GM19468 (cell line): Measurements from ENCODE around the gene JRKL.
"Not testable (repeated sequence)": the region's sequence is repeated elsewhere in the genome, so short reads cannot be mapped to it uniquely, and the experiment has no call there.

Source experiments
- ATAC-seq: cut with Tn5 transposase; IDR thresholded peaks from one replicate; pipeline ENCODE4 v1.9.1; 2021; ENCODE audit warnings: mild to moderate bottlenecking, moderate library complexity, moderate number of reproducible peaks; ENCODE audit not compliant: unreplicated experiment; ENCODE audit errors: extremely low read depth

The JRKL gene

DNA sequence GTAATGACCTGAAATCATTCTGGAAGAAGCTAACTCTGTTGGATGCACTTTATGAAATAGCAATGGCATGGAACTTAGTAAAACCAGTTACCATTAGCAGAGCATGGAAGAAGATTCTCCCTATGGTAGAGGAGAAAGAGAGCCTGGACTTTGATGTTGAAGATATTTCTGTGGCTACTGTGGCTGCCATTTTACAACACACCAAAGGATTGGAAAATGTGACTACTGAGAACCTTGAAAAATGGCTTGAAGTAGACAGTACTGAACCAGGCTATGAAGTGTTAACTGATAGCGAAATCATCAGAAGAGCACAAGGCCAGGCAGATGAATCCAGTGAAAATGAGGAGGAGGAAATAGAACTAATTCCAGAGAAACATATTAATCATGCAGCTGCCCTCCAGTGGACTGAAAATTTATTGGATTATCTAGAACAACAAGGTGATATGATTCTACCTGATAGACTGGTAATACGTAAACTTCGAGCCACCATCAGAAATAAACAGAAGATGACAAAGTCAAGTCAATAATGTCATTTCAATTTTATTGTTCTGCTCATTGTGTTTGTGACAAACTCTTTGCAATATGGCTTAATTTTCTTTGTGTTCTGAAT lies 2.0 kb downstream of the JRKL start:
- ATAC-seq: no peak

DNA sequence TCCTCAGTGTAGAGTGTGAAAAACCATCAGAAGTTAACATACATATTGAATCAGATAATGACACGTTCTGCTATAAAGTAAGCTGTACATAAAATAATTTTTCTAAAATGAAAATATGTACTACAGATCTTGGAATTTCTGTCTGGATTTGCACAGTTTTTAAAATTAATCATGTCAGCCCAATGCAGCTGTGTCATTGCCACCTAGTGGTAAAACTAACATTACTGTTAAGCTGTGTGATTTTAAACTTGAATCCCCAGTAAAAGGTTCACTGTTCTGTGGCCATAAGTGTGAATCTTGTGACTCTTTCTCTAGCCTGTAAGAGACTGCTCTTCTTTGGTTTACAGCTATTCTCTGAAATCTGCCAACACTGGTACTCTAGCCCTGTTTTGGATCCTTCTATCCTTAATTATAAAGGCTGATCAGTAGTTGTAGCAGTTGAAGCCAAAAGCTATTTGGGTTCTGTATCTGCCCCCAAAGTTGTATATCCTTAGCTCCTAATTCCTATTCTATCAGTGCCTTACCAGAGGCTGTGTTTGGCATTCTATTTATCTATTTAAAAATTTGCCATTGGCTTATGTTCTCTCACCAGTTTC lies 4.0 kb downstream of the JRKL start:
- ATAC-seq: no peak

DNA sequence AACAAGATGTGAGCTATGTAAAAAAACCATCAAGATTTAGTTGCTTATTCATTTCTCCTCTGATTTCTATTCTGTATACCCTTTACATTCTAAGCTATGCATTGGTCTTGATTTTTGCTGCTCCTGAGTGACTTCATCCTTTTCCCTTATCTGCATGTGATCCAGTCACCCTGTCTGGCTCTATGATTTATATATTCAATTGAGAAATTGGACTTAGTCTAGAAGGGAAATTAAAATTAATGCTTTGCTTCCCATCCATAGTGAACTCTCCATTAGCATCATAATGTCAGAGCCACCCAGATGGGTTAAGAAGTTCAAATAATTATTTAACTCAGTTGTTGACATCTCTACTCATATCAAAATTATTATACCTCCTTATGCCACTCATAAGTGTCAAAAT lies 5.0 kb downstream of the JRKL start:
- ATAC-seq: no peak

DNA sequence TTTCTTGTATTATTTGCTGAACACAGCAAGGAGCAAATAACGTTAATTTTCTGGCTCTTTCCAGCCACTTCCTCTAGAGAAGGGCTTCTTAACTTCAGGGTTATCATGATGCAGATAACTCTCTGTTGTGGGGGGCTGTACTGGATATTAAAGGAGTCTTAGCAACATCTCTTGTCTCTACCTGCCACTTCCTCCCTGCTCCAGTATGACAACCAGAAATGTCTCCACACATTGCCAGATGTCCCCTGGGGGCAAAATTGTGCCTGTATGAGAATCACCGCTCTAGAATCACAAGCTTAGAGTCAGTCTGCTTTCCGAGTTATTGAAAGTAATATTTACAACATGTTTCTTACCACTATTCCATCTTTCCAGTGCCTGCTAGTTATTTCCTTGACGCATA lies 6.8 kb downstream of the JRKL start:
- ATAC-seq: no peak

DNA sequence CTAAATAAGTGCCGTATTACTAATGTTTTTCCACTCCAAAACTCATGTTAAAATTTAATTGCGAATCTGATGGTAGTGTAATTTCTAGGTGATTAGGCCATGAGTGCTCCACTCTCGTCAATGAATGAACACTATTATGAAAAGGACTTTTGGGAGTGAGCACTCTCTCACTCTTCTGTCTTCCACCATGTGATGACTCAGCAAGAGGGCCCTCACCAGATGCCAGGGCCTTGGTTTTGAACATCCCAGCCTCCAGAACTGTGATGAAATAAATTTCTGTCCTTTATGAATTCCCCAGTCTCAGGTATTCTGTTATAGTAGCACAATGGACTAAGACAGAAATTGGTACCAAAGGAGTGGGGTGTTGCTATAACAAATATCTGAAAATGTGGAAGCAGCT lies 8.1 kb downstream of the JRKL start:
- ATAC-seq: no peak

DNA sequence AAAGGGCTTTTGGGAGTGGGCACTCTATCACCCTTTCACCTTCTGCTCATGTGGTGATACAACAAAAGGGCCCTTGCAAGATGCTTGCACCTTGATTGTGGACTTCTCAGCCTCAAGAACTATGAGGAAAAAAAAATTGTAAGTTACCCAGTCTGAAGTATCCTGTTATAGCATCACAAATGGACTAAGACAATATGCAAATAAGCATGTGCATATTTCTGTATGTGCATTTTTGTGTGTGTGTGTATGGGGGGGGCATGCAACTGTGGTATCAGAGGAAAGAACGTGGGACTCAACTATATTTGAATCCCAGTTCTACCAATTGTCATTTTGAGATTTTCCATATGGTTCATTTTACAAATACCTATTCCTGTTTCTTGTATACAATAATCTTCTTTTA lies 10.9 kb downstream of the JRKL start:
- ATAC-seq: no peak

DNA sequence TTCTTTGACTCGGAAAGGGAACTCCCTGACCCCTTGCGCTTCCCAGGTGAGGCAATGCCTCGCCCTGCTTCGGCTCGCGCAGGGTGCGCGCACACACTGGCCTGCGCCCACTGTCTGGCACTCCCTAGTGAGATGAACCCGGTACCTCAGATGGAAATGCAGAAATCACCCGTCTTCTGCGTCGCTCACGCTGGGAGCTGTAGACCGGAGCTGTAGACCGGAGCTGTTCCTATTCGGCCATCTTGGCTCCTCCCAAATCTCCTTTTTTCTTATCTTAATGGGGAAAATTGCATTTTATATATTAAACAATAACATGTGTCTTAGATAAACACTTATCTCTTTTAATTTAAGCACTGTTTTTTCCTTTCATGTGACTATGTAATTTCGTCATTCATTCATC lies 21.6 kb downstream of the JRKL start:
- not testable (repeated sequence) for ATAC-seq

DNA sequence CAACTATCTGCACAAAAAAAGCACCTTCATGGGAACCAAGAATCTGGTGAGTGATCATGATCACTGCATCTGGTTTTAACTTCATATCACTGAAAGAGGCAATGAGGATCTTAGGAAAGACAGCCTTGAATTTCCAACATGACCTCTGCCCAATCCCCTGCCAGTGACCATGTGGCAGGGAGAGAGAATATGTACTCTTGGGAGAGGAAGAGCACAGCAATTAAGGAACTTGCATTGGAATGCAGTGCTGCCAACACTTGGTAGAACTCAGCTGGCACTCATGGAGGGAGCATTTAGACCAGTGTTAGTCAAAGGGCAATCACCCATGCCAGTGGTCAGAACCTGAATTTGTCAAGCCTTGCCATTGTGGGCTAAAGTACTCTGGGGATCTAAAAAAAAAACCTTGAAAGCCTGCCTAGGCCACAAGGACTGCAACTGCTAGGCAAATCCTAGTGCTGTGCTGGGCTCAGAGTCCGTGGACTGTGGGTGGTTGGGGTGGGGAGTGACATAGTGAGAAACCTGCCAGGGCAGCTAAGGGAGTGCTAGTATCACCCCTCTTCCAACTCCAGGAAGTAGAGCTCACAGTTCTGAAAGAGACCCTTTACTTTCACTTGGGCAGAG lies 23.1 kb downstream of the JRKL start:
- ATAC-seq: no peak

DNA sequence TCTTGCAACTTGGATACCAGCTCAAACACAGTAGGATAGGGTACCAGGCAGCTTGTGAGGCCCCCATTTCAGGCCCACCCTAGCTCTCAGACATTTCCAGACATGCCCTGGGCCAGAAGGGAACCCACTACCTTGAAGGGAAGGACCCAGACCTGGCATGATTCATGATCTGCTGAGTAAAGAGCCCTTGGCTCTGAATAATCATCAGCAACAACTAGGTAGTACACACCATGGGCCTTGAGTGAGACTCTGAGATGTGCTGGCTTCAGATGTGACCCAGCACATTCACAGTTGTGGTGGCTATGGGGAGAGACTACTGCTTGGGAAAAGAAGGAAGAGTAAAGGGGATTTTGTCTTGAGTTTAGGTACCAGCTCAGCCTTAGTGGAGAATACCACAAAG lies 23.6 kb downstream of the JRKL start:
- no peak for ATAC-seq

DNA sequence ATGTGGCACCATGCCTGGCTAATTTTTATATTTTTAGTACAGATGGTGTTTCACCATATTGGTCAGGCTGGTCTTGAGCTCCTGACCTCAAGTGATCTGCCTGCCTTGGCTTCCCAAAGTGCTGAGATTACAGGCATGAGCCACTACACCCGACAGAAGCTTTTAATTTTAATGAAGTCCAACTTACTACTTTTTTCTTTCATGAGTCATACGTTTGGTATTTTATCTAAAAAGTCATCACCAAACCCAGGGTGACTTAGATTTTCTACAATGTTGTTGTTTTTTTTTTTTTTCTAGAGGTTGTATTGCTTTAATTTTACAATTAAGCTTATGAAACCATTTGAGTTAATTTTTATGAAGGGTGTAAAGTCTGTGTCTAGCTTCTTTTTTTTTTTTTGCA lies 34.9 kb downstream of the JRKL start:
- no peak for ATAC-seq

DNA sequence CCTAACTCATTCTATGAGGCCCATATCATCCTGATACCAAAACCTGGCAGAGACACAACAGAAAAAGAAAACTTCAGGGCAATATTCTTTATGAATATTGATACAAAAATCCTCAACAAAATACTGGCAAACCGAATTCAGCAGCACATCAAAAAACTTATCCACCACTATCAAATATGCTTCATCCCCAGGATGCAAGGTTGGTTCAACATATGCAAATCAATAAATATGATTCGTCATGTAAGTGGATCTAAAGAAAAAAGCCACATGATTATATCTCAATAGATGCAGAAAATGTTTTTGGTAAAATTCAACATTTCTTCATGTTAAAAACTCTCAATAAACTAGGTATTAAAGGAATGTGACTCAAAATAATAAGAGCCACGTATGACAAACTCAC lies 40.9 kb downstream of the JRKL start:
- no peak for ATAC-seq

DNA sequence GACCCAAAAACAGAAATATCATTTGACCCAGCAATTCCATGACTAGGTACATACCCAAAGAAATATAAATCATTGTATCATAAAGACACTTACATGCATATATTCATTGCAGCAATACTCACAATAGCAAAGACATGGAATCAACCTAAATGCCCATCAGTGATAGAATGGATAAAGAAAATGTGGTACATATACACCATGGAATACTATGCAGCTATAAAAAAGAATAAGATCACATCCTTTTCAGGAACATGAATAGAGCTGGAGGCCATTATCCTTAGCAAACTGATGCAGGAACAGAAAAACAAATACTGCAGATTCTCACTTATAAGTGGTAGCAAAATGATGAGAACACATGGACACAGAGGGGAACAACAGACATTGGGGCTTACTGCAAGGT lies 42.8 kb downstream of the JRKL start:
- not testable (repeated sequence) for ATAC-seq
